HG03103 (cell line): ENCODE results near the gene PDE4D.

Experiments
- ATAC-seq: cut with Tn5 transposase; IDR thresholded peaks from one replicate; pipeline ENCODE4 v1.9.1; 2021; ENCODE audit warnings: low read depth; ENCODE audit not compliant: unreplicated experiment

PDE4D gene

GRCh38 chr5:59184769-59185168, 708.8 kb downstream of the PDE4D start:
- no peak for ATAC-seq

- no peak for ATAC-seq
Observed at GRCh38 chr5:59182760-59183159, 710.8 kb downstream of the PDE4D start.

- ATAC-seq: peak; percentile 84
Observed at GRCh38 chr5:59180515-59180914, 713.0 kb downstream of the PDE4D start.

DNA sequence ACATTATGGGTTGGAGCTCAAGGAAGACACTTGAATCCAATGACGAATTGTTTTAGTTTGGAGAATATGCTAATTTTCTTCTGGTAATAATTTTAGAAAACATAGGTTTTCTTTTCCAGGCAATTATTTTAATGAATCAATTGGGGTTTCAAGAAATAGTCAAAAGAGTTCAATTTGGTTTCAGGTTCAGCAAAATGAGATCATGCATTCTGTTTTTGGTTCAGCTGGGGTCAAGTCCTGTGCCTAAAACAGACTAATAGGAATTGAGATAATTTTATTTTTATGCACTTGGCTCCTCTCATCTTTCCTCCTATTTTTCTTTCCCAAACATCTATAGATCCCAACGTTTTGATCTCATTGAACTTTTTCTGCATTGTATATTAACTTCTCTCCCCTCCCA, 713.8 kb downstream of the PDE4D start:
- ATAC-seq: no peak

DNA sequence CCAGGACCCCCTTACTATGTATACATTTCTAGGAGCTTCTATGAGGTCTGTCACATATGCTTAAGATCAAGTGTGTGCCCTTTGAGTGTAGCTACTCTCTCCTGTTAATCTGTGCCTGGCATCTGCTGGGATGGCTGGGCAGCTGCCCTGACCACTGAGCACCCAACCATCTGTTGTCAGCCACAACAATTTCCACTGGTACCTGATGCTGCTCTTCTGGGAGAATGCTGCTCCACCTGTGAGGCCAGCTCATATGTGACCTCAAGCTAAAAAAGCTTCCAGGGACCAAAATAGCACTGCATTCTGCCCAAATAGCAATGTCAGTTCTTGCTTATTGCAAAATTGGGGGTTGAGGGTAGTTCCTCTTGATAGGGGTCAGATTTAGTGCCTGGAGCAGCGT, 715.0 kb downstream of the PDE4D start:
- ATAC-seq: no peak

GRCh38 chr5:59178071-59178470, 715.5 kb downstream of the PDE4D start:
- no peak for ATAC-seq

DNA sequence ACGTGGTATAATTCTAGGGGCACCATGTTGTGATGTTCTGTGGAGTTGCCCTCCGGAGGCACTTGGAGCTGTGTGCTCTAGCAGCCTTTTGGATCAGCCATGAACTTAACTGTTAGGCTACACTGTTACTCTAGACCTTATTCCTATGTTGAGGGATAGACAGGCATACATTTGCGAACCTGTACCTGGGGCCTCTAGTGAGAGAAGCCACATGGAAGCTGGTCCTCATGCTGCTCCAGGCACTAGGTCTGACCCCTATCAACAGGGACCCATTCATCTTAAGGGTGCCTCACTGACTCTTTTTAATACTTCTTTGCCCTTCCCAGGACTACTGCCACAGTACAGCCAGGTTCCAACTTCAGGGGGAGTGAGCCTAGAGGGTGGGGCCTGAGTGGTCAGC, 715.9 kb downstream of the PDE4D start:
- ATAC-seq: no peak

DNA sequence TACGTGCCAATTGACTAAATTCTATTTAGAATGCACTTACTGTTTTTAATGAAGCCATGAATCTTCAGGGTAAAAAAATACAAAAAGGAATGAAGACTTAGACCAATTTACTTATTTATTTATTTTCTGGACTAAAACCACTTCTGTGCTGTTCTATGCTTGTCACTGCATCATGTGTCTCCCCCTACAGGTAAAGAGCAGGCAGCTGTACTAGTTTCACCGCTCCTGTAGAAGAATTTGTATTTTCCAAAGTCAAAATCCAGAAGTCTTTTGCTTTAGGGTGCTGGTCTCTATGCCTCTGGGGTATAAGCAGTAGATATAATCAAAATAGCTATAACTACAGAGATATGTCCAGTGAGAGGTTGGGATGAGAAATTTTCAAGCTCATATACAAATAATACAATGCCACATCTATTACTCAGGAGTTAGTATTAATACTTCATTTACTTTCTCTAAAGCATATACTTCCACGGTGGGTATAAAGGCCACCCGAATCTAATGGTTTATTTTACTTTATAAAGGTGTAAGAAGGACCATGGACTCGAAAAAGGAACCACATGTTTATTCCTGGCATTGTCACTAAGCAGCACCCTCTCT, 719.2 kb downstream of the PDE4D start:
- peak; percentile 43 for ATAC-seq

DNA sequence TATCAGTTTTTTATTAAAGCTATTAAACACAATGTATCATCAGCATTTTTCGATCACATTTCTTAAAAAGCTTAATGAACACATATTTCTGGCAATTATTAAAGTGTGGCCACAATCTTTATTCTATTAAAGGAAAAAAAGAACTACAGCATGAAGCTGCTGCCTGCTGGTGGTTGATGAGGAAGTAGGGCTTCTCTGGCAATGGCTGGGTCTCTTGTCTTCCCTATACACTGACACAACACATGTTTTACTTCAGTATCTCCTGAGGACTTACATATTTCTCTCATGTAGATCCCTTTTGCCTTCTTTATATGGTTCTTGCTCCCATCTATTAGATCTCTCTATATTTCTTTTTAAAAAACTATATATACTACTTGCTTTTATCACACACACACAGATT, 719.9 kb downstream of the PDE4D start:
- ATAC-seq: no peak

DNA sequence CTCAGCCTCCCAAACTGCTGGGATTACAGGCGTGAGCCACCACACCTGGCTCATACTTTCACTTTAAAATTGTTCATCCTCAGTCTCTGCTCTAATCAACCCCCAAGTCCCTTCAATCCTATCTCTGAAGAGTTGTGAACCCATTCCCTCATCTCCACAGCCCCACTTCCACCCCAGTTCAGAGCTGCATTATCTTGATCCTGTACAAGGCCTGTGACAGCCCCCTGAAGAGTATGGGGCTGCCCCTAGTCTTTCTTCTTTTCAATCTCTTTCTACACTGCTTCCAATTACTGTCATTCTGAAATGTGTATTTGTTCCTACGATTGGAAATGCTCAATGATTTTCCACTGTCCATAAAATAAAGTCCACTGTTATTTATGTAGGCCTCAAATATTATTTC, 722.4 kb downstream of the PDE4D start:
- ATAC-seq: no peak

DNA sequence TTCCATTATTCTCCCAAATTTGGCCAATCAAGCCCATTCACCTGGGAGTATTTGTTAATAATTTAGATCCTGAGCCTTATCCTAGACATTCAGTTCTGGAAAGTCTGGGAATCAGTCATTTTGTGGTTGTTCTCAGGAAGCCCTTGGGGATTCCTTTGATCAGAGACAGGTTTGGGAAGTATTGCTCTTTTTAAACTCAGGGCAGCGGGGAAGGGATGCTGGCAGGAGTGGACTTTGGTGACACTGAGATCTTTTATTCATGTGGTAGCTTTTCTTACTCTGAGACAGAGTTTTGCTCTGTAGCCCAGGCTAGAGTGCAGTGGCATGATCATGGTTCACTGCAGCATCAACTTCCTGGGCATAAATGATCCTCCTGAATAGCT, 723.8 kb downstream of the PDE4D start:
- ATAC-seq: no peak

- ATAC-seq: no peak
Observed at GRCh38 chr5:59169081-59169767, 724.3 kb downstream of the PDE4D start.

- no peak for ATAC-seq
Observed at GRCh38 chr5:59168067-59168466, 725.5 kb downstream of the PDE4D start.

DNA sequence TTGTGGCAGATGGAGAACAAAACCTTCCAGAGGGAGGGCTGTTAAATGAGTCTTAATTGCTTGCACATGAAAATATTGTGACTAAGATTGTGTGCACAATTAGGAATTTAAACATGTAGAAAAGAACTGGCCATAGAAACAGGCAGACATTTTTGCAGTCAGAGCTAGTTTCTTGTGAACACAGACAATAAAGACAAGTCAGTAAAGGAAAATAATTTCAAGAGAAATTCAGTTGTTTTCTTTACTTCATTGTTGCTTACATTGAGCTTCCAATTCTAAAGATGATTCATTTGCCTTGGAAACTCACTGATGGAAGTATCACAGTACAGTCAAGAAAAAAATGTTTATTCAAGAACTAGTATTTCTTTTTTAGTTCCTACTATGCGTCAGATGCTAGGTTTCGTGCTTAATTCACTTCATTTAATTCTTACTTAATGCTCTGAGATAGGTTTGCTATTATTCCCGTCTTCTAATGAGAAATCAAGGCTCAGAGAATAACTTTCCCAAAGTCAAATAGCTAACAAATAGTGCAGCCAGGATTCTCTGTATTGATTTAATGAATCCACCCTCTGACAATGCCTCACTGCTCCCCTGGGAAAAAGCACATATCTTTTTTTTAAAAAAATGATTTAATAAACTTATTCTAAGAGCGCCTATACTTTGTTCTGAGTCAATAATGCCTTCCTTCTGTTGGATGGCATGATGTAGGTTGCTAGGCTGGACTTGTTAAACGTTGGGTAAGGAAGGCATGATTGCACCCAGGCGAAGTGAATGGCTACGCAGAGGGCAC, 729.3 kb downstream of the PDE4D start:
- no peak for ATAC-seq

- no peak for ATAC-seq
Observed at GRCh38 chr5:59161221-59162105, 732.1 kb downstream of the PDE4D start.

GRCh38 chr5:59158637-59159391, 734.7 kb downstream of the PDE4D start:
- ATAC-seq: no peak

- ATAC-seq: no peak
Observed at GRCh38 chr5:59158165-59158564, 735.4 kb downstream of the PDE4D start.

- ATAC-seq: no peak
Observed at GRCh38 chr5:59157068-59157467, 736.5 kb downstream of the PDE4D start.

GRCh38 chr5:59152701-59153245, 740.8 kb downstream of the PDE4D start:
- ATAC-seq: no peak
